Endothelial cell of umbilical vein (primary cell): ENCODE data around the gene NFIA. TPM values are rescaled to one million over a fixed set of nuclear protein-coding genes. Genes with fewer than 3 reads are reported as not detected.

ENCODE experiments used
- BruUV-seq: library from RNA; stranded (reverse); fragments of 400-500 nt; replicated peaks from 2 replicates; lab custom pipeline; 2021; lab: Mats Ljungman, UMichigan
- CTCF ChIA-PET: fragments of 300-600, 350-600 bp; sonication (Branson Sonifier 250); formaldehyde crosslinking; loops from one replicate; lab custom pipeline; 2021; ENCODE audit warnings: antibody characterized with exemption, inconsistent platforms; lab: Charles Lee
- POLR2A ChIA-PET: fragments of 300-600, 350-600 bp; sonication (Branson Sonifier 250); formaldehyde crosslinking; loops from one replicate; lab custom pipeline; 2021; ENCODE audit warnings: antibody characterized with exemption, inconsistent platforms; lab: Charles Lee
- DNase-seq: peaks from one replicate; pipeline ENCODE4 v3.0.0-alpha.2; 2011; ENCODE audit warnings: low read depth, low spot score
- FAIRE-seq: peaks from 2 replicates; lab custom pipeline; 2011; peaks lifted over from hg19 to GRCh38; lab: Jason Lieb, UNC
- H2AFZ ChIP-seq: 2 replicates; pipeline ENCODE4 v1.6.0; 2012; ENCODE audit warnings: low read depth, low read length, control low read depth, inconsistent platforms
- H3K27ac ChIP-seq: 2 replicates; pipeline ENCODE4 v1.5.1; 2011; ENCODE audit warnings: low read depth, mild to moderate bottlenecking, control low read depth, low read length, moderate library complexity; ENCODE audit not compliant: insufficient read depth
- H3K27me3 ChIP-seq, 2 experiments: 2 replicates each; pipeline versions ENCODE4 v1.6.0 to v1.6.1; 2011; ENCODE audit warnings: low read length in 2 of 2, mixed read lengths in 1 of 2; ENCODE audit not compliant: control insufficient read depth in 2 of 2, insufficient read depth in 2 of 2
- H3K36me3 ChIP-seq, 2 experiments: 2 replicates in 1 of 2; 3 replicates in 1 of 2; pipeline ENCODE4 v1.5.1; 2011; ENCODE audit warnings: low read length in 2 of 2, mild to moderate bottlenecking in 1 of 2, moderate library complexity in 1 of 2; ENCODE audit not compliant: control insufficient read depth in 2 of 2, insufficient read depth in 2 of 2; ENCODE audit errors: extremely low read depth in 1 of 2
- H3K4me1 ChIP-seq: 3 replicates; pipeline ENCODE4 v1.5.1; 2011; ENCODE audit warnings: mild to moderate bottlenecking, low read length; ENCODE audit not compliant: control insufficient read depth, insufficient read depth; ENCODE audit errors: extremely low read depth
- H3K4me2 ChIP-seq: 2 replicates; pipeline ENCODE4 v1.6.1; 2011; ENCODE audit warnings: low read length, control low read depth, mixed read lengths; ENCODE audit not compliant: insufficient read depth
- H3K4me3 ChIP-seq, 3 experiments: fragments of 200-600 bp in 1 of 3; sonication (generic), shearing (Covaris generic) in 1 of 3; replicated peaks in 1 of 3; 2 replicates each; pipeline ENCODE4 v1.5.1; 2011 to 2016; ENCODE audit warnings: control low read depth in 3 of 3, low read length in 3 of 3, mild to moderate bottlenecking in 2 of 3, inconsistent platforms in 1 of 3, low read depth in 1 of 3, moderate library complexity in 1 of 3; ENCODE audit not compliant: insufficient read depth in 1 of 3
- H3K79me2 ChIP-seq: 2 replicates; pipeline ENCODE4 v1.6.0; 2012; ENCODE audit warnings: low read length, inconsistent platforms; ENCODE audit not compliant: control insufficient read depth, insufficient read depth
- H3K9ac ChIP-seq: replicated peaks from 2 replicates; pipeline ENCODE3; 2011; ENCODE audit warnings: low read length, control low read depth; ENCODE audit not compliant: insufficient read depth; ENCODE audit errors: extremely low read depth
- H3K9me1 ChIP-seq: replicated peaks from 3 replicates; pipeline ENCODE4 v1.6.0; 2011; ENCODE audit warnings: mild to moderate bottlenecking, low read length; ENCODE audit not compliant: control insufficient read depth, insufficient read depth; ENCODE audit errors: extremely low read depth
- H3K9me3 ChIP-seq: replicated peaks from 2 replicates; pipeline ENCODE4 v1.5.1; 2012; ENCODE audit warnings: low read length, inconsistent platforms; ENCODE audit not compliant: control insufficient read depth, insufficient read depth
- H4K20me1 ChIP-seq: replicated peaks from 2 replicates; pipeline ENCODE3; 2011; ENCODE audit warnings: mild to moderate bottlenecking, low read length; ENCODE audit not compliant: control insufficient read depth, insufficient read depth; ENCODE audit errors: extremely low read depth
- EZH2 ChIP-seq: IDR thresholded peaks from 2 replicates; pipeline ENCODE4 v1.6.1; 2012; ENCODE audit warnings: borderline replicate concordance, low read depth, mild to moderate bottlenecking, moderate library complexity, low read length, inconsistent platforms; ENCODE audit not compliant: severe bottlenecking
- FOS ChIP-seq: IDR thresholded peaks from 2 replicates; pipeline ENCODE4 v1.6.1; 2011; ENCODE audit warnings: mild to moderate bottlenecking, low read length, moderate library complexity, borderline replicate concordance; ENCODE audit not compliant: insufficient read depth
- GATA2 ChIP-seq: IDR thresholded peaks from 2 replicates; pipeline ENCODE4 v1.7.0; 2011; ENCODE audit warnings: low read depth, mild to moderate bottlenecking, moderate library complexity, mixed read lengths, low read length; ENCODE audit not compliant: insufficient read length, insufficient read depth
- JUN ChIP-seq: IDR thresholded peaks from 2 replicates; pipeline ENCODE4 v1.6.1; 2011; ENCODE audit warnings: borderline replicate concordance, low read depth; ENCODE audit not compliant: insufficient read length, insufficient read depth
- MYC ChIP-seq: IDR thresholded peaks from one replicate; pipeline ENCODE4 v1.6.1; 2011; ENCODE audit warnings: mild to moderate bottlenecking, low read depth, low read length
- POLR2A ChIP-seq: IDR thresholded peaks from 2 replicates; pipeline ENCODE4 v1.6.1; 2012; ENCODE audit warnings: low read depth, mild to moderate bottlenecking, control low read depth, low read length
- POLR2AphosphoS5 ChIP-seq: IDR thresholded peaks from 2 replicates; pipeline ENCODE4 v1.6.1; 2012; ENCODE audit warnings: low read depth, mild to moderate bottlenecking, control low read depth, low read length, moderate library complexity; ENCODE audit not compliant: insufficient read depth
- dilution Hi-C: fragments of 300-500 bp; cut with MboI; formaldehyde crosslinking; loops from one replicate; pipeline ENCODE4 v1.15.0; 2019; ENCODE audit warnings: low sequenced_read_pairs; ENCODE audit not compliant: extremely low pct_ligation_motif_present
- intact Hi-C: fragments of 100-400 bp; cut with micrococcal nuclease; formaldehyde crosslinking; loops from one replicate; pipeline ENCODE4 v1.10.0; 2022
- polyA plus RNA-seq, 4 experiments: library from polyadenylated mRNA; depleted of rRNA in 3 of 4; stranded (reverse) in 3 of 4; unstranded in 1 of 4; fragments of >200 nt; gene quantifications; 2 replicates each; pipeline versions ENCODE4 v1.2.1 to v1.2.3, GENCODE V29; 2011 to 2012; ENCODE audit warnings: missing spikeins in 1 of 4
- total RNA-seq: library from RNA; stranded (reverse); gene quantifications from 2 replicates; pipeline ENCODE4 v1.2.3, GENCODE V29; 2021
- TF ChIP-seq, protein P1 (sequence below), 2 donors: IDR thresholded peaks; 1 replicate in 1 of 2; 2 replicates in 1 of 2; pipeline ENCODE4 v1.5.1; 2011; ENCODE audit warnings: low read length in 2 of 2, mild to moderate bottlenecking in 2 of 2, moderate library complexity in 2 of 2, control low read depth in 1 of 2, inconsistent platforms in 1 of 2, low read depth in 1 of 2; ENCODE audit not compliant: insufficient read depth in 1 of 2; ENCODE audit errors: extremely low read depth in 1 of 2
- TF ChIP-seq, protein P2 (sequence below): IDR thresholded peaks from 2 replicates; pipeline ENCODE4 v1.6.1; 2011; ENCODE audit not compliant: insufficient read depth, insufficient read length

The NFIA gene
- total and polyA plus RNA-seq, 2 donors (not counting 3 experiments of a cell fraction or from before 2014, with no cell fraction given), result 25.5 to 47.0 TPM

DNA sequence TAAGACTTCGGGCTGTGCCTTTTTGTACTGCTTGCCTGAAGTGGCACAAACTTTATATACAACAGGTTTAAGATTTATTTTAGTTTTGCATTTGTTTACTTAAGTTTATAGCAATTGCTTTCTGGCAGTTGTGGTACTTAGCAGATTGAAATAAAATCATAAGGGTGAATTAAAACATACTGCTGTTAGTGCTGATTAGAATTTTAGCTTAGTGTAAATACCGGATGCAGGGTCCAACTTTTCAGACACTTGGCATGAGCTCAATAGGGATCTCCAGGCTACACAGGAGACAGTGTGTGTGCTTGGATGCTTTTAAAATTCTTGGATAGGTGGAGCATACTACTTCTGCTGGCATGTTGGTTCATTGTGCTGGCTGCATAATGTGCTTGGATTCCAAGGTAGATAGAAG, 159.6 kb downstream of the NFIA start:
- Histone ChIP-seq H3K9ac (no peak overlapping the region), H4K20me1 (no peaks in the 10 kb centered on the region), H3K9me3 (no peaks in the 10 kb centered on the region), H3K4me3 (no peak overlapping the region), H3K4me2 (no peak overlapping the region), H3K27me3 (no peaks in the 10 kb centered on the region), H3K4me1 (peaks cover 7% of the 10 kb centered on the region), H2AFZ (no peak overlapping the region), H3K79me2 (no peaks in the 10 kb centered on the region), H3K9me1 (no peaks in the 10 kb centered on the region), H3K27ac (no peak overlapping the region), H3K36me3 (no peaks in the 10 kb centered on the region)
- no TSS peak for BruUV-seq
- dilution Hi-C loops, result no loop called here
- ChIA-PET CTCF (interaction anchor here (0.5 to 4.0 kb wide), 4 partner anchors 13 to 193 kb away, joined by 3 to 15 read pairs (median 4); no protein-coding TSS in a partner anchor), POLR2A (no interaction called here)
- intact Hi-C loops, result no loop called here
- TF ChIP-seq JUN (no peak), POLR2A (no peak), MYC (no peak), FOS (no peak), POLR2AphosphoS5 (no peak)
- DNase-seq (peak; percentile 46), FAIRE-seq (no peak)

DNA sequence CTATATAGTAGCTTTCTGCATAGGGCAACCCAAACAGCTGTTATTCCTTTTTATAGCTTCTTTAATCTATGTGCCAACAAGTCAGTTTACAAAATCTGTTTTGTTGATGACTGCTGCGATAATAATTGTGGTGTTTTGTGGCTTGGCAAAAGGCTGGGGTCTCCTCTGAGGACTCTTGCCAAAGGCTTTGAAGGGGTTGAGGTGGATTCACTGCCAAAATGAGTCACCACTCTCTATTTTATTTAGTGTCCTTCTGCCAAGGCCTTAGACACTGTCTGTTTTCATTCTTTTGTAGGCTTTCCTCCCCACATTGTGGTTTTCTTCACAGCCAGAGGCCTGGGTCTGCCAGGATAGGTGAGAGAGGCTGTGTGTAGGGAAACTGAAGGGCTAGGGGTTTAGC, 161.8 kb downstream of the NFIA start:
- Histone ChIP-seq H3K4me1 (peaks cover 6% of the 10 kb centered on the region), H3K9me3 (no peaks in the 10 kb centered on the region), H3K79me2 (no peaks in the 10 kb centered on the region), H2AFZ (no peak overlapping the region), H3K9me1 (no peaks in the 10 kb centered on the region), H3K27me3 (no peaks in the 10 kb centered on the region), H4K20me1 (no peaks in the 10 kb centered on the region), H3K9ac (no peak overlapping the region), H3K36me3 (no peaks in the 10 kb centered on the region), H3K4me3 (no peak overlapping the region), H3K4me2 (no peak overlapping the region), H3K27ac (no peak overlapping the region)
- no TSS peak for BruUV-seq
- FAIRE-seq, result no peak
- TF ChIP-seq FOS (peak; percentile 64), POLR2AphosphoS5 (no peak), GATA2 (peak; percentile 65), JUN (peak; percentile 16), POLR2A (no peak), MYC (no peak), EZH2 (no peak)
- TF ChIP-seq, protein P1, sequence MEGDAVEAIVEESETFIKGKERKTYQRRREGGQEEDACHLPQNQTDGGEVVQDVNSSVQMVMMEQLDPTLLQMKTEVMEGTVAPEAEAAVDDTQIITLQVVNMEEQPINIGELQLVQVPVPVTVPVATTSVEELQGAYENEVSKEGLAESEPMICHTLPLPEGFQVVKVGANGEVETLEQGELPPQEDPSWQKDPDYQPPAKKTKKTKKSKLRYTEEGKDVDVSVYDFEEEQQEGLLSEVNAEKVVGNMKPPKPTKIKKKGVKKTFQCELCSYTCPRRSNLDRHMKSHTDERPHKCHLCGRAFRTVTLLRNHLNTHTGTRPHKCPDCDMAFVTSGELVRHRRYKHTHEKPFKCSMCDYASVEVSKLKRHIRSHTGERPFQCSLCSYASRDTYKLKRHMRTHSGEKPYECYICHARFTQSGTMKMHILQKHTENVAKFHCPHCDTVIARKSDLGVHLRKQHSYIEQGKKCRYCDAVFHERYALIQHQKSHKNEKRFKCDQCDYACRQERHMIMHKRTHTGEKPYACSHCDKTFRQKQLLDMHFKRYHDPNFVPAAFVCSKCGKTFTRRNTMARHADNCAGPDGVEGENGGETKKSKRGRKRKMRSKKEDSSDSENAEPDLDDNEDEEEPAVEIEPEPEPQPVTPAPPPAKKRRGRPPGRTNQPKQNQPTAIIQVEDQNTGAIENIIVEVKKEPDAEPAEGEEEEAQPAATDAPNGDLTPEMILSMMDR (IDR thresholded peaks at IDR 0.05; ENCODE audit: extremely low read depth in 1 of 2, insufficient read depth in 1 of 2, low read depth in 1 of 2, low read length in 2 of 2), result no peak
- TF ChIP-seq, protein P2, sequence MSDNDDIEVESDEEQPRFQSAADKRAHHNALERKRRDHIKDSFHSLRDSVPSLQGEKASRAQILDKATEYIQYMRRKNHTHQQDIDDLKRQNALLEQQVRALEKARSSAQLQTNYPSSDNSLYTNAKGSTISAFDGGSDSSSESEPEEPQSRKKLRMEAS, result no peak
- ChIA-PET POLR2A (no interaction called here), CTCF (interaction anchor here (1.0 to 4.0 kb wide), 4 partner anchors 11 to 194 kb away, joined by 3 to 15 read pairs (median 3); no protein-coding TSS in a partner anchor)
- dilution Hi-C loops, result no loop called here
- peak; percentile 85 for DNase-seq
- intact Hi-C loops, result no loop called here
